H1 (cell line): ENCODE measurements around the gene KRTAP10-2. TPM values are rescaled to one million over a fixed set of nuclear protein-coding genes. Genes with fewer than 3 reads are reported as not detected.

ENCODE experiments used
- CTCF ChIA-PET: fragments of 300-600 bp; sonication (Branson Sonifier 250); formaldehyde crosslinking; loops from one replicate; lab custom pipeline; 2021; ENCODE audit not compliant: partially characterized antibody; lab: Charles Lee
- POLR2A ChIA-PET: fragments of 300-600 bp; sonication (Branson Sonifier 250); formaldehyde crosslinking; loops from one replicate; lab custom pipeline; 2021; ENCODE audit warnings: inconsistent platforms; ENCODE audit not compliant: partially characterized antibody; lab: Charles Lee
- DNase-seq, 2 experiments: peaks; one replicate each; pipeline versions ENCODE4 v3.0.0 to v3.0.0-alpha.2; 2010 to 2022; ENCODE audit warnings: low spot score in 2 of 2, low read depth in 1 of 2, mixed read lengths in 1 of 2
- FAIRE-seq: peaks from 2 replicates; lab custom pipeline; 2011; peaks lifted over from hg19 to GRCh38; lab: Jason Lieb, UNC
- H2AFZ ChIP-seq: 2 replicates; pipeline ENCODE4 v1.8.1; 2012; ENCODE audit warnings: low read length, inconsistent platforms
- H2AK5ac ChIP-seq: 2 replicates; pipeline ENCODE4 v1.6.1; 2013; ENCODE audit warnings: low read depth, low read length
- H2BK120ac ChIP-seq: replicated peaks from 2 replicates; pipeline ENCODE3; 2013; ENCODE audit warnings: low read depth, low read length, inconsistent platforms
- H2BK12ac ChIP-seq: 2 replicates; pipeline ENCODE4 v1.6.1; 2013; ENCODE audit warnings: low read depth, low read length
- H2BK15ac ChIP-seq: 2 replicates; pipeline ENCODE4 v1.6.1; 2013; ENCODE audit warnings: low read length
- H2BK20ac ChIP-seq: 2 replicates; pipeline ENCODE4 v1.6.1; 2013; ENCODE audit warnings: low read length
- H2BK5ac ChIP-seq: 2 replicates; pipeline ENCODE4 v1.6.1; 2013; ENCODE audit warnings: low read depth, low read length
- H3K14ac ChIP-seq: 2 replicates; pipeline ENCODE4 v1.6.1; 2013; ENCODE audit warnings: inconsistent platforms; ENCODE audit not compliant: insufficient read length
- H3K18ac ChIP-seq: 2 replicates; pipeline ENCODE4 v1.6.1; 2013; ENCODE audit warnings: low read length; ENCODE audit errors: extremely low read depth
- H3K23ac ChIP-seq: 2 replicates; pipeline ENCODE4 v1.6.1; 2013; ENCODE audit warnings: inconsistent platforms; ENCODE audit not compliant: insufficient read length
- H3K23me2 ChIP-seq: 2 replicates; pipeline ENCODE4 v1.6.1; 2013; ENCODE audit warnings: low read depth, low read length
- H3K27ac ChIP-seq: 2 replicates; pipeline ENCODE4 v1.6.1; 2011; ENCODE audit warnings: low read depth, low read length, inconsistent platforms
- H3K27me3 ChIP-seq, 4 experiments: replicated peaks in 1 of 4; 1 replicate in 1 of 4; 2 replicates in 3 of 4; pipeline versions ENCODE4 v1.6.1 to v1.8.1; 2011 to 2013; ENCODE audit warnings: low read length in 3 of 4, mild to moderate bottlenecking in 3 of 4, inconsistent platforms in 2 of 4, mixed read lengths in 2 of 4, moderate library complexity in 1 of 4; ENCODE audit not compliant: control insufficient read depth in 3 of 4, insufficient read depth in 3 of 4; ENCODE audit errors: extremely low read depth in 1 of 4
- H3K36me3 ChIP-seq, 4 experiments: 2 replicates each; pipeline versions ENCODE4 v1.6.1 to v1.8.1; 2011 to 2013; ENCODE audit warnings: mild to moderate bottlenecking in 4 of 4, low read length in 3 of 4, moderate library complexity in 2 of 4, control low read depth in 1 of 4, inconsistent platforms in 1 of 4; ENCODE audit not compliant: insufficient read depth in 4 of 4, control insufficient read depth in 2 of 4
- H3K4ac ChIP-seq: replicated peaks from 2 replicates; pipeline ENCODE3; 2013; ENCODE audit warnings: low read length, low read depth, mixed read lengths, inconsistent platforms; ENCODE audit not compliant: insufficient read length
- H3K4me1 ChIP-seq, 4 experiments: replicated peaks in 1 of 4; 1 replicate in 1 of 4; 2 replicates in 3 of 4; pipeline versions ENCODE4 v1.6.1 to v1.8.1; 2011 to 2013; ENCODE audit warnings: low read length in 3 of 4, inconsistent platforms in 2 of 4, mixed read lengths in 1 of 4; ENCODE audit not compliant: insufficient read depth in 4 of 4, control insufficient read depth in 3 of 4
- H3K4me2 ChIP-seq, 2 experiments: 2 replicates each; pipeline versions ENCODE4 v1.6.1 to v1.8.1; 2011 to 2013; ENCODE audit warnings: low read depth in 2 of 2, low read length in 2 of 2, control low read depth in 1 of 2, inconsistent platforms in 1 of 2, mild to moderate bottlenecking in 1 of 2; ENCODE audit not compliant: insufficient read depth in 1 of 2
- H3K4me3 ChIP-seq, 4 experiments: fragments of 200-600, 300-600 bp in 1 of 4; sonication (generic), shearing (Covaris generic), sonication (Bioruptor Twin) in 1 of 4; 2 replicates each; pipeline versions ENCODE4 v1.5.1 to v1.8.1; 2011 to 2016; ENCODE audit warnings: low read length in 4 of 4, low read depth in 3 of 4, control low read depth in 2 of 4, inconsistent platforms in 2 of 4, mild to moderate bottlenecking in 2 of 4, mixed read lengths in 1 of 4, moderate library complexity in 1 of 4; ENCODE audit not compliant: insufficient read depth in 2 of 4; ENCODE audit errors: extremely low read depth in 1 of 4
- H3K56ac ChIP-seq: replicated peaks from 2 replicates; pipeline ENCODE3; 2013; ENCODE audit warnings: low read depth, mild to moderate bottlenecking, mixed read lengths, low read length, inconsistent platforms; ENCODE audit not compliant: insufficient read length
- H3K79me1 ChIP-seq: 2 replicates; pipeline ENCODE4 v1.6.1; 2013; ENCODE audit warnings: low read depth, low read length, control low read depth
- H3K79me2 ChIP-seq, 2 experiments: 2 replicates each; pipeline versions ENCODE4 v1.6.1 to v1.8.1; 2012 to 2013; ENCODE audit warnings: low read length in 2 of 2, mild to moderate bottlenecking in 2 of 2, inconsistent platforms in 1 of 2; ENCODE audit not compliant: insufficient read depth in 2 of 2, control insufficient read depth in 1 of 2
- H3K9ac ChIP-seq, 4 experiments: replicated peaks in 1 of 4; 1 replicate in 1 of 4; 2 replicates in 3 of 4; pipeline versions ENCODE4 v1.6.1 to v1.8.1; 2011 to 2013; ENCODE audit warnings: low read depth in 3 of 4, low read length in 3 of 4, control low read depth in 2 of 4, mild to moderate bottlenecking in 2 of 4, moderate library complexity in 2 of 4, inconsistent platforms in 1 of 4; ENCODE audit errors: extremely low read depth in 1 of 4
- H3K9me3 ChIP-seq, 2 experiments: 2 replicates each; pipeline versions ENCODE4 v1.6.1 to v1.8.1; 2012 to 2013; ENCODE audit warnings: mild to moderate bottlenecking in 2 of 2, moderate library complexity in 2 of 2, control low read depth in 1 of 2, inconsistent platforms in 1 of 2, low read depth in 1 of 2, low read length in 1 of 2, mixed read lengths in 1 of 2; ENCODE audit not compliant: insufficient read depth in 2 of 2
- H4K20me1 ChIP-seq, 2 experiments: replicated peaks in 1 of 2; 2 replicates each; pipeline versions ENCODE3 to v1.8.1; 2011 to 2013; ENCODE audit warnings: inconsistent platforms in 2 of 2, low read length in 2 of 2, mild to moderate bottlenecking in 1 of 2; ENCODE audit not compliant: insufficient read depth in 2 of 2, control insufficient read depth in 1 of 2
- H4K5ac ChIP-seq: 2 replicates; pipeline ENCODE4 v1.6.1; 2013; ENCODE audit warnings: low read length, low read depth, mixed read lengths, inconsistent platforms; ENCODE audit not compliant: insufficient read length
- H4K8ac ChIP-seq: 2 replicates; pipeline ENCODE4 v1.8.0; 2013; ENCODE audit warnings: mild to moderate bottlenecking, moderate library complexity, low read length, inconsistent platforms; ENCODE audit not compliant: insufficient read depth; ENCODE audit errors: extremely low read depth
- H4K91ac ChIP-seq: replicated peaks from 2 replicates; pipeline ENCODE3; 2013; ENCODE audit warnings: low read length, mixed read lengths, inconsistent platforms; ENCODE audit not compliant: insufficient read length
- CBX5 ChIP-seq: fragments of 300-800, 300-1000 bp; sonication (generic); IDR thresholded peaks from 2 replicates; pipeline ENCODE4 v1.7.1; 2016; ENCODE audit warnings: antibody characterized with exemption, low read length, low read depth
- CTCF ChIP-seq, 3 experiments: IDR thresholded peaks; 1 replicate in 2 of 3; 2 replicates in 1 of 3; pipeline versions ENCODE4 v1.5.1 to v1.6.1; 2011; ENCODE audit warnings: low read length in 3 of 3, mild to moderate bottlenecking in 3 of 3, inconsistent platforms in 2 of 3, low read depth in 1 of 3, moderate library complexity in 1 of 3; ENCODE audit not compliant: insufficient read depth in 1 of 3; ENCODE audit errors: control extremely low read depth in 1 of 3
- FOSL1 ChIP-seq: IDR thresholded peaks from 2 replicates; pipeline ENCODE4 v1.6.1; 2011; ENCODE audit warnings: mild to moderate bottlenecking, low read depth, low read length, moderate library complexity; ENCODE audit not compliant: insufficient read depth
- JUN ChIP-seq: IDR thresholded peaks from 2 replicates; pipeline ENCODE4 v1.6.1; 2011; ENCODE audit warnings: low read depth, mild to moderate bottlenecking, improper control_type of control experiment, low read length
- JUND ChIP-seq: IDR thresholded peaks from 2 replicates; pipeline ENCODE4 v1.6.1; 2011; ENCODE audit warnings: mild to moderate bottlenecking, improper control_type of control experiment, low read length
- RAD21 ChIP-seq, 2 experiments: IDR thresholded peaks in 1 of 2; conservative IDR thresholded peaks in 1 of 2; 2 replicates each; pipeline ENCODE4 v1.6.1; 2011; ENCODE audit warnings: low read depth in 2 of 2, low read length in 2 of 2, improper control_type of control experiment in 1 of 2, inconsistent platforms in 1 of 2, mild to moderate bottlenecking in 1 of 2, moderate library complexity in 1 of 2
- RXRA ChIP-seq: IDR thresholded peaks from 2 replicates; pipeline ENCODE4 v1.6.1; 2011; ENCODE audit warnings: low read depth, mild to moderate bottlenecking, low read length, moderate library complexity; ENCODE audit not compliant: insufficient read depth
- TEAD4 ChIP-seq: IDR thresholded peaks from 2 replicates; pipeline ENCODE4 v1.6.1; 2012; ENCODE audit warnings: low read depth, low read length, inconsistent platforms, mixed read lengths
- WGBS, 2 experiments: shearing (Covaris generic) in 1 of 2; methylation state at CpG; one replicate each; pipeline versions ENCODE4 v1.1.6 to v1.1.7; 2013 to 2015; ENCODE audit warnings: low lambda C conversion rate in 2 of 2, mixed read lengths in 2 of 2, inconsistent platforms in 1 of 2, low coverage in 1 of 2, missing lambda C conversion rate in 1 of 2; ENCODE audit not compliant: insufficient replicate concordance in 2 of 2, insufficient coverage in 1 of 2, insufficient read length in 1 of 2; ENCODE audit errors: extremely low coverage in 1 of 2, missing lambda C conversion rate in 1 of 2; 5-methylcytosine and 5-hydroxymethylcytosine counted together
- polyA plus RNA-seq, 7 experiments: library from polyadenylated mRNA; depleted of rRNA in 3 of 7; stranded (reverse) in 5 of 7; unstranded in 2 of 7; fragments of >200 nt in 5 of 7; fragments of 200-250 nt in 2 of 7; gene quantifications; 1 replicate in 5 of 7; 2 replicates in 1 of 7; 4 replicates in 1 of 7; pipeline versions ENCODE4 v1.2.1 to v1.2.3, GENCODE V29; 2011 to 2013; ENCODE audit warnings: missing spikeins in 2 of 7, mixed read lengths in 2 of 7
- total RNA-seq: library from RNA; stranded (reverse); fragmentation: NEBNext Ultra II Directional; extraction: Animal tissue kit (Norgen Biotek cat#: 25700); gene quantifications from 2 replicates; pipeline ENCODE4 v1.2.1, GENCODE V29; 2021

The KRTAP10-2 gene
- total and polyA plus RNA-seq, 2 of the 8 experiments (the other 6 are each of a cell fraction or from before 2014, with no cell fraction given): 0.11 TPM; not detected in 1

GRCh38 chr21:44513389-44514217 is 37.7 kb downstream of the KRTAP10-2 start:
- H4K91ac ChIP-seq: no peak overlapping the region
- TF ChIP-seq CTCF (IDR thresholded peaks at IDR 0.05; ENCODE audit: control extremely low read depth in 1 of 3, insufficient read depth in 1 of 3, low read depth in 1 of 3, low read length in 3 of 3) (no peak), TEAD4 (no peak), JUN (no peak), FOSL1 (no peak), CBX5 (no peak), RAD21 (IDR thresholded peaks at IDR 0.05 in 1 of 2, conservative IDR thresholded peaks at IDR 0.05 in 1 of 2; ENCODE audit: low read depth in 2 of 2, low read length in 2 of 2) (no peak), JUND (no peak), RXRA (no peak)

More at GRCh38 chr21:44513389-44514217, 37.7 kb downstream of the KRTAP10-2 start:
- no peak overlapping the region for H3K23ac ChIP-seq
- no peak overlapping the region for H3K18ac ChIP-seq
- H3K56ac ChIP-seq: no peak overlapping the region
- H4K20me1 ChIP-seq: peaks cover 3 to 6% of the 10 kb centered on the region in 2 experiments
- DNase-seq (no peak), FAIRE-seq (no peak)
- H3K23me2 ChIP-seq: 0 out of 2 replicates have a peak, but pooled peaks cover 2% of the 10 kb centered on the region
- no peak overlapping the region for H3K4me2 ChIP-seq
- H3K9ac ChIP-seq: no peak overlapping the region
- ChIA-PET CTCF (interaction anchor here (0.6 to 4.0 kb wide), 4 partner anchors 19 to 280 kb away, joined by 3 to 21 read pairs (median 4); no protein-coding TSS in a partner anchor), POLR2A (interaction anchor here (1.4 to 2.7 kb wide), 2 partner anchors 7 to 13 kb away, joined by 3 to 9 read pairs; no protein-coding TSS in a partner anchor)
- H2AFZ ChIP-seq: no peak overlapping the region
- no peak overlapping the region for H2BK12ac ChIP-seq
- no peak overlapping the region for H4K8ac ChIP-seq
- H3K4ac ChIP-seq: no peak overlapping the region
- H2BK5ac ChIP-seq: no peak overlapping the region
- no peak overlapping the region for H4K5ac ChIP-seq
- no peak overlapping the region for H3K14ac ChIP-seq
- H2BK15ac ChIP-seq: no peak overlapping the region
- no peak overlapping the region for H3K4me3 ChIP-seq
- H2AK5ac ChIP-seq: no peak overlapping the region
- H3K79me1 ChIP-seq: no peaks in the 10 kb centered on the region
- H3K9me3 ChIP-seq: no peaks in the 10 kb centered on the region; a peak in 1 of 4 replicates
- H2BK20ac ChIP-seq: no peak overlapping the region
- 89% methylated on average over 11 of the region's 15 CpGs; no CpG with 5 or more reads in 1 of the 2 experiments for WGBS, 2 experiments
- H2BK120ac ChIP-seq: no peak overlapping the region
- peaks cover 0 to 8% (median 3%) of the 10 kb centered on the region in 4 experiments; a peak in 3 of 8 replicates for H3K36me3 ChIP-seq
- peaks cover 0 to 3% (median 0%) of the 10 kb centered on the region in 4 experiments; a peak in 2 of 7 replicates for H3K4me1 ChIP-seq
- H3K27me3 ChIP-seq: no peaks in the 10 kb centered on the region
- H3K79me2 ChIP-seq: no peaks in the 10 kb centered on the region
- H3K27ac ChIP-seq: no peak overlapping the region
